Activated CD8-positive, alpha-beta memory T cell treated with anti-CD3 and anti-CD28 coated beads, Interleukin-2, amount 50 U/mL, for 48 hours (primary cell): Measurements from ENCODE around the gene HCFC1R1.

Experiments used
- DNase-seq: peaks from one replicate; pipeline ENCODE4 v3.0.0-alpha.2; 2020

Gene HCFC1R1

DNA sequence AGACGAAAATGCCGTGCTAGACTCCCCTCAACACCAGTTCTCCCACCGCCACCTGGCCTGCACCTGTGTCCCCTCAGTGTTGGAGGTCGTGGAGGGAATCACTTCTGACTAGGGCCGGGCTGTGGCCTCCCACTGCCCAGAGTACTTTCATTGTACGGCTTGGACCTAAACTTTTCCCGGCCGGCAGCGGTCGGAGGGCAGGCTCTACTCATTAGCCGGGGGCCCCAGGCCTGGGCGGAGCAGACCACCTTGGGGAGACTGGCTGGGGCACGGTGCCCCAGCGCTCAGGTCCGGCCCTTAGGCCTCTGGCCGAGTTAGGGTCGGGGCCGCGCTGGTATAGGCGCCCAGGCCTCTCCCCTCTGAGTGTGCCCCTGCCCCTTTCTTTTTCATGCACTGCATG lies 6.4 kb downstream of the HCFC1R1 start:
- no peak for DNase-seq

DNA sequence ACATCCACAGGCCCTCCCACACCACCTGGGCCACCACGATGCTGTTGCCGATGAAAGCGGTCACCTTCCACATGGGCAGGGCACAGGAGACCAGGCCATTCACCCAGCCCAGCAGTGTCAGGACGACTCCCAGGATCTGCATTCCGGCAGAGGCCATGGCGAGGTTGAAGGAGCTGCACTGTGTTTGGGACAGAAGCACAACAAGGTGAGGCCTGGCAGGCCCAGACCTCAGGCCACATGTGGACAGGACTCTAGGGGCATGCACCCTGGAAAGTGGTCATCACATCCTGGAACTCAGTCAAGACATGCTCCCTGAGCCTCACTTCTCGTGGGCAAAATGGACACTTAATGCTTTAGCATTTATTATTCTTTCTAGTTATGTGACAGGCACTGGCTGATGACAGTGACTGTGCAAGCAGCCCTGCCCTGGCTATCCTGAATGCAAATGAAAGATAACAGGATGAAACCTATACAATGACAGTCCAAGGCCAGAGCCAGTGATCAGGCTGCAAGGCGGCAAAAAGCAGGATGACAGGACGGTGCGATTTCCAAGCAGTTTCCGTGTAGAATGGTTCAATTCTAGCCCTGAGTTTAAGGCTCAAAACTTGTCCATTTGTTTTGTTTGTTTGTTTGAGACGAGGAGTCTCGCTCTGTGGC lies 7.7 kb downstream of the HCFC1R1 start:
- no peak for DNase-seq

DNA sequence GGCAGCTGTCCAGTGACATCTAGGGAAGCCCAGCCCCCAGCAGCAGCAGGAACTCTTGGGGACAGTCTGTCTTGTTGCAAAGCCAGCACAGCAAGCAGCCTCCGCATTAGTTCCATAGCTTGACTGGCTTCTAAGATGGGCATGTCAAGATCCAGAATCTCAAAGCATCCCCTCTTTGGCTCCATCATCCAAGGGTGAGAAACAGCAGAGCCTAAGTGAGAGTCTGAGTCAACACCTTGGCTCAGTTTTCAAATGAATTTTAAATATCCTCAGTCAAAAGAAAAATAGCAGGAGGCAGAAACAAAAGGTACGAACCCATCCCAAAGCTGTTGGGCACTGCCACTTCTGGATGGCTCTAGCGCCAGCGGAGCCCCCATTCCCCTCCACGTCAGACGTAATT lies 8.8 kb downstream of the HCFC1R1 start:
- no peak for DNase-seq

DNA sequence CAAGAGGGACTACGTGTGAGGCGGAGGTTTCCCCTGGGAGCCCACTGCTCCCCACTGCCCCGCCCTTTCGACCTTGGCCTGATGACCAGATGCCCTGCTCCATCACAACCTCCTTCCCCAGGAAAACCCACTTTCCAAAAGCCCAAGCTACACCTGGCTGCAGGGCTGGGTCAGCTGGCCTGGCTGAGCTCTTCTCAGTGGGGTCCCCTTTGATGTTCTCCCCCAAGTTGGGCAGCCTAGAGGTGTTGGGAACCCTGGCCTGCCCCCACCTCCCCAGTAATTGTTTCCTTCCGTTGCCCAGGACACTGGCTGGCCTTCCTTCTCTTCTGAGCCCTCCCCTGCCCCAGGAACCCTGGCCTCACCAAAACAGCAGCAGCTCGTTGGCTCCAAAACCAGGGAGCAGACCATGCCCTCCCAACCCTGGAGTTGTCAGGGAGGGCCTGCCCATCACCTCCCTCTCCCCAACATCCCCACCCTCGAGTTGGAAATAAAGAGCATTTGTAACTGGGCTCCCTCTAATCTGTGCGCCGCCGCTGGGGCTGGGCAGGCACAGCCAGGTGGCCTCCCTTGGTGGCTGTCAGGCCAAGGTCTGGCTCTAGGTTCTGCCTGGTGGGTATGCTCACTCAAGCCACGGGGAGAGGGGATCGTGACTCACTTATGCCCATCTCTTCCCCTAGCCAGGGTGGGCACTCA lies 9.6 kb downstream of the HCFC1R1 start:
- DNase-seq: no peak

DNA sequence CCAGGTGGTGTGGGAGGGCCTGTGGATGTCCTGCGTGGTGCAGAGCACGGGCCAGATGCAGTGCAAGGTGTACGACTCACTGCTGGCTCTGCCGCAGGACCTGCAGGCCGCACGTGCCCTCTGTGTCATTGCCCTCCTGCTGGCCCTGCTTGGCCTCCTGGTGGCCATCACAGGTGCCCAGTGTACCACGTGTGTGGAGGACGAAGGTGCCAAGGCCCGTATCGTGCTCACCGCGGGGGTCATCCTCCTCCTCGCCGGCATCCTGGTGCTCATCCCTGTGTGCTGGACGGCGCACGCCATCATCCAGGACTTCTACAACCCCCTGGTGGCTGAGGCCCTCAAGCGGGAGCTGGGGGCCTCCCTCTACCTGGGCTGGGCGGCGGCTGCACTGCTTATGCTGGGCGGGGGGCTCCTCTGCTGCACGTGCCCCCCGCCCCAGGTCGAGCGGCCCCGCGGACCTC lies 10.2 kb downstream of the HCFC1R1 start:
- DNase-seq: no peak

DNA sequence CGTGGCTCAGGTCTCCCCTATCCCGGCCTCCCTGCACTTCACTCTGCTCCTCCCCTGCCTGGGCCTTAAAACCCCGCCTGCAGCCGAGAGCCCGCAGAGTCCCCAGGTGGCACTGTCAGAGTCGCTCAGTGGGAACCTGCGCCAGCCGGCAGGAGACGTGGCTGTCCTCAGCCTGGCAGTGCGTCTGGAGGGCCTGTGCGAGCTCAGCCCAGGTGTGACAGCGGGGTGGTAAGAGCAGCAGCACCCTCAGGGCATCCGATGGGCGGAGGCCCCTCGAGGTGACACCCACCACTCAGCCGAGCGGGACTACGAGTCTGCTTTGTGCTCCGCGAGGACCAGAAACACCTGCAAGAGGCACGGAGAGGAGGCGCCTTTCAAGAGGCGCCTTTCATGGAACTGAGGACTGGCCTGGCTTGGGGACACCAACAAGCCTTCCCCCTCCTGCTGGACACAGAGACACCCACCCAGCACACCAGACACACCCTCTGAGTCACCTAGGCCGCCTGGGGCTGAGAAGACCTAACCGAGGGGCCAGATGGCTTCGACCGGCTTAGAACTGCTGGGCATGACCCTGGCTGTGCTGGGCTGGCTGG lies 10.8 kb downstream of the HCFC1R1 start, which contains the start of gene CLDN9:
Gene CLDN9, plus strand, starts transcription at position 96 of the 593 bp plus-strand sequence. Its CDS starts 440 bp downstream, at position 536.
- no peak for DNase-seq

DNA sequence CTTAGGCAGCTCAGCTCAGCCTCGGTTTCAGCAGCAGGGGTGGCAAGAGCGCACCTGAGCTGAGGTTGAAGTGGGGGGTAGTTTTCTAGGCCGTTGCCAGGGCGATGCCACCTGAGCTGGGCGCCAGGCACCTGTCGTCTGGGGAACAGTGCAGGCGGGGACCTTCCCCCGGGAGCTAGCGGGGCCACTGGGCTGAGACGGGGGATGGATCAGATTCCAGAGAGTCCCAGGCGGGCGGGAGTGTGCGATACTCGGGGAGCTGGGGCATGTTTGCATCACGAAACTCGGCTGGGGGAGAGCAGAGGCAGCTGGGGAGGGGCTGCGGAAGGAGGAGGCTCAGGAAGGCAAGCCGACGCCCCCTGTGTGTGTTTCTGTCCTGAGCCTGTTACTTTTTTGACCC lies 11.5 kb downstream of the HCFC1R1 start:
- DNase-seq: no peak

DNA sequence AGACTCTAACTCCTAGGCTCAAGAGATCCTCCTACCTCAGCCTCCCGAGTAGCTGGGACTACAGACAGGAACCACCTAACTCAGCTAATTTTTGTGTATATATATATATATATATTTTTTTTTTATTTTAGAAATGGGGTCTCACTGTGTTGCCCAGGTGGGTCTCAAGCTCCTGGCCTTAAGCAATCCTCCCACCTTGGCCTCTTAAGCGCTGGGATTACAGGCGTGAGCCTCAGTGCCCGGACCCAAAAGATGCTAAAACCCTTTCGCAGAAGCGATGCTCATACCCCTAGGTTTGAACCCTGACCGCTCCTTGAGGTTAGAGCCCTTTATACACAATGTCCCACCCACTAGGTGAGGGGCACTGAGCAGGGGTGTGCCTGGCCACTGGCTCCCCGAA lies 13.2 kb downstream of the HCFC1R1 start:
- no peak for DNase-seq

DNA sequence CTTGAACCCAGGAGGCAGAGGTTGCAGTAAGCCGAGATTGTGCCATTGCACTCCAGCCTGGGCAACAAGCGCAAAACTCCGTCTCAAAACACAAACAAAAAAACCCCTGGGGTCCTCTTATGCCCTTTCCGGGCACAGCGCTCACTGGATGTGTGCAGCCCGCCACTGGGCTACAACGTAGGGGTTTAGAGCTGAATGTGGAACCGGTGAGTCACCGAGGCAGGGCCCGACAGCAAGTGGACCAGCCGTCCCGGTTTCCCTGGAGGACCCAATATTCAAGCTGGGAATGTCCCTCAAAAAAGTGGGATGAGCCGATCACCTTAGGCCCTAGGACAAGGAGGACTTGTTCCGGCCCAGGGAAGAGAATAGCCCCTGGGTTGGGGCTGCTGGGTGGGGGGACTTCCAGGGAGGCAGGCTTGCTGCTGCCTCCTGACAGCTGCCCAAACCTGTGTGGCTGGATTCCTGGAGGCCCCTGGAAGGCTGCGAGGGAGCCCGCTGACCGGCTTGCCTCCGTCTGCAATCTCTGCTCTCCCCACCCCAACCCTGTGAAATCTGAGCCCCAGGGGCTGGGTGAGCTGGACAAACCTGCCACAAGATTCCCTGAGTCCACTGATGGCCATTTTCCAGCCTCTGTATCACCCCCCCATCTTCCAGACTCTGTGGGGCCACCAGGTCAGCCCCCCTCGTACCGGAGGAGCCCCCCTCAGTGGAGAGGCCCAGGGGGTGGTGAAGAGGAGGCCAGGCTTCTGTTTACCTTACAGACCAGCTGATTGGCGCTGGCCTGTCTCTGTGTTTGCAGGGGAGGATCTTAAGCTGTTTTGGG lies 14.0 kb downstream of the HCFC1R1 start:
- no peak for DNase-seq

DNA sequence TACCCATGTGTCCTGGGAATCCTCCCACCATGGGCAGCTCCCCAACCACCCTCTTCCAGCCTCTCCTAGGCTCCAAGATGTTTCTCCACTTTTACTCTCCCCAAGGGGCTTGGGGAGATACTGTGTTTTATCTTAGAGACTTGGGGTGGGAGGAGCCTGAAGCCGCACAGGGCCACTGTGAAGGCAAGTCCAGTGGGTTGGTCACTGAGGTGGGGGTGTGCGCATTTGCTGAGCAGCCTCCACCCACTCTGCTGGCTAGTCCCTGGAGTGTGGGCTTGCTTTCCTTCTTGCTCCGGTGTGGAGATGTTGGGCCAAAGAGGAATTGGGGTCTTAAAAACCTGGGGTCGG lies 15.1 kb downstream of the HCFC1R1 start:
- DNase-seq: no peak

DNA sequence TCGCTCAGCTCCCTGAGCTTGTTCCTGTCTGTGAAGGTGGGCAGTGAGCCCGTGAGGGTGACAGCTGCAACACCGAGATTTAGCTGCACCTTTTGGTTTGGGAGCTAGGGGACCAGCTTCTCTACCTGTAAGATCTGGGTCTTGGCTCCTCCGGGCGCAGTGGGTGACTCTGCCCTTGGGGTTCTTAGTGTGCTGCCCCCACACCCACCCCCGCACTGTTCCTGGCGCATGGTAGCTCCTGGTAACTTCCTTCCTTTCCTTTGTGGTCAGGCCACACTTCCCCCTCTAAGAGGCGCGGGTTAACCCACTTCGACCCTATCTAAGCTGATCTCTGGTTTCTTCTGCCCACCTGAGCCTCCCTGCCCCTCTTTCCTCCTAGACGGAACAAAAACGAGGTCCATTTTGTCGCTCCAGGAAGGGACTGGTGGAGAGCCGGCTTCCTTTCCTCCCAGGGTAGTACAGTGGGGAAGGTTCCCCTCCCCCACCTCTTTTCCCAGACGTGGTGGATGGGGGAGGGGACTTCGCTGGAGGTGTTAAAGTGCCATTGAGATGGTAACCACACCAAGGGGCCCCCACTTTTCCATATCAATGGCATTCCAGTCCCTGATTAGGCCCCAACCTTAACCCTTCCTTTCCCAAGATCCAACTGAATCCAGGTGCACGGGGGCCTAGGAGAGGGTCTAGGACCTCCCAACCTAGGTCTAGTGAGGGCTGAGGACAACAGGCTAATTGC lies 15.6 kb downstream of the HCFC1R1 start:
- DNase-seq: no peak

DNA sequence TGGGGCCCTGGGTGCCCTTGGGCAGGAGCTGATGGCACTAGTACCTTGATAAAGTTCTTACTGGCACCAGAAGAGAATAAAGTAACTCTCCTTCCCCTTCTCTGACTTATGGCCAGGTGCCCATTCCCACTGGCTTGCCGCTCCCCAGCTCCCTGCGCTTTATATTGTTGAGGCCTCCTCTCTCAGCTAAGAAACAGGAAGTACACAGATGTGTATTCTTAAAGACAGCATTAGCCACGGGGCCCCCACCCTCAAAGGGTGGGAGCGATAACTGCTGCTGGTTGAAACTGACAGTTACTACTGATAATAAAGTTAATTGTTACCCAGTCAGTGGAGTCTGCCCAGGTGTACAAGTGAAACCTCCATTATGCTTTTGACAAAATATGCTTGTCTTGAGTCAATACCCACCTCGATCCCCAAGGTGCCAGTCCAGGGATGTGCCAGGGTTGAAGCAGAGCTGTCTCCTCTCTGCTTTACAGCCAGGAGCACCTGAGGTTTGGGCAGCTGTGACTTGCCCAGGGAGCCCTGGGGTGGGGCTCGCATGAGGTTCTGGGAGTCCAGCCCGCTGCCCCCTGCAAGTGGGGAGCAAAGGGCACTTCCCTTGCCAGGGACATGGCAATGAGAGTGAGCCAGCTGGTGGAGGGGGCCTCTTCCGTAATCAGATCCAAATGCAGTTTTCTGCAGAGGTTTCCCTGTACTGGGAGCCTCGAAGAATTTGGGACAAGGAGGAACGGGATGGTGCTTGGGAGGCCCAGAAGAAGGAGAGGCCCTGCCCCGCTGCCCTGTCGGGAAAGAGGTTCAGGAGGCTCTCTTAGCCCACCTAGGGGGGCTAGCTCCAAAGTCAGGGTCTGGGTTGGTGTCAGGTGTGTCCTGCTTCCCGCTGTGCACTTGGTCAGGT lies 16.4 kb downstream of the HCFC1R1 start:
- DNase-seq: no peak

DNA sequence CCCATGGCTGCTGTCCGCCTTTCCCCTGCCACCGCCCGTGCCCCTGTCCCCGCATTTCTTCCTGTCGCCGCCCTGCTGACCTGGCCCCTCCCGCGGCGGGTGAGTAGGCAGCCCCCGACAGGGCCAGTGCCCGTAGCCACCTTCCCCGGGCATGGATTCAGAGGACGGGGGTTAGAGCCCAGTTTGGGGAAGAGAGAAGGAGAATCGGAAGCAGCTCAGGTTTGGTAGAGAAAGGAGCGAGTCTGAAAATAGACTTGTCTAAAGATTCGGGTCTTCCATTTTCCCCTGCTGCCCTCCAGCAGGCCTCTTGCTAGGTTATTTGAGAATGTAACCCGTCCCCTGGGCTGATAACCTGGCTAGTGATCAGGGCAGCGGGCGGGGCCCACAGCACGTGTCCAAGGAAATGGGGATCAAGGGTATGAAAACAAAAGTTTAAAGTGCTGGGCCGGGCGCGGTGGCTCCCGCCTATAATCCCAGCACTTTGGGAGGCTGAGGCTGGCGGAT lies 18.9 kb downstream of the HCFC1R1 start:
- no peak for DNase-seq

DNA sequence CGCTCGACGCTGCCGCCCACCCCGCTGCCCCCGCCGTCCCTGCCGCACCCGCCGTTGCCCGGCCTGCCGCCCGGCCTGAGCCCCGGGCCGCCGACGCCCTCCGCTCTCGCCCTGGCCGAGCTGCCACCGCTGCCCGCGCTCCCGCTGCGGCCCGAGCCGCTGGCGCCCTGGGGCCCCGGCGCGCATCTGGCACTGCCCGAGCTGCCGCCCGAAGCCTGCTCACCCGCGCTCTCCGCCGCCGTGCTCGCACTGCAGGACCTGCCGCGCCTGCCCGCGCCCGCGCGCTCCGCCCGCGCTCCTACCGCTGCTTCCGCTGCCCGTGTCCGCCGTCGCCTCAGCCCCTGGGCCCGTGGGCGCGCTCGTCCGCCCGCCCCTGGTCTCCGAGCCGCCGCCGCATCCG lies 19.4 kb downstream of the HCFC1R1 start:
- DNase-seq: no peak

DNA sequence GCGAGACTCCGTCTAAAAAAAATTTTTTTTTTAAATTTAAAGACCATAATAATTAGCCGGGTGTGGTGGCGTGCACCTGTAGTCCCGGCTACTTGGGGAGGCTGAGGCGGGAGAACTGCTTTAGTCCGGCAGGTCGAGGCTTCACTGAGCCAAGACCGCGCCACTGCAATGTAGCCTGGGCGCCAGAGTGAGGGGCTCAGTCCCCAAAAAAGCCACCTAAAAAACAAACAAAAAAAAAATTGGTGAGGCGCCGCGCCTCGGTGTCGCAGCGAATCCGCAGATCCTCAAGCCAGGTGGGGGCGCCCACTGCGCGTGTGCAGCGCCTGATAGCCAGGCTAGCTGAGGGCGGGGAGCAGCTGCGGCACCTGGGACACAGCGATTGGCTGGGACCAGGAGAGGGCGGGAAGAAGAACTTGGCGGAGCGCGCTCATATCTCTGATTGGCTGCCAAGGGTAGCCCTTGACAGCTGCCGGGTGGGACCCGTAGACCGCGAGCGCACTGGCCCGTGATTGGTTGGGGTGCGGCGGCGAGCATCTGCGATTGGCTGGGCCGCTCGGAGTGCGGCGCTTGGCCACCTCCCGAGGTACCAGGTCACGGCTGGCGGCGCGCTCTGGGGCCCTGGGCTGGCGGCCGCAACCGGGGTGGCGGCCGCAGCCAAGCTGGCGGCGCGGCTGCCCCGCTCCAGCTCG lies 20.0 kb downstream of the HCFC1R1 start:
- peak; percentile 96 for DNase-seq

DNA sequence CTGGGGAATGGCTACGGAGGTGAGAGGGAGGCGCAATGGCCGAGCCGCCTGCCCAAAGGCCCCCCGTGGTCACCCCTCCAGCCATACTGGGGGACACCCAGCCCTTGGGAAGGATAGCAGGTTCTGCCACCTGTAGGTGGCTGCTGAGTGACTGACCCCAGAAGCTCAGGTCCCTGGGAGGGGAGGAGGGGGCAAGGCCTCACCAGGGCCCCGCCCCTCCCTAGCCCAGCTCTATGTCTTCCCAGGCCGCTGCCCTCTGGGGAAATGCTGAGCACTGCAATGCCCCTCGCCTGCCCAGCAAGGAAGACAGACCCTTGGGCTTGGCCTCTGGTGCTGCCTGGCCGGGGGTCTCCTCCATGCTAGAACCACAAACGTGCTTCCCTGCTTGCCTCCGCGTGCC lies 22.4 kb downstream of the HCFC1R1 start:
- DNase-seq: no peak

DNA sequence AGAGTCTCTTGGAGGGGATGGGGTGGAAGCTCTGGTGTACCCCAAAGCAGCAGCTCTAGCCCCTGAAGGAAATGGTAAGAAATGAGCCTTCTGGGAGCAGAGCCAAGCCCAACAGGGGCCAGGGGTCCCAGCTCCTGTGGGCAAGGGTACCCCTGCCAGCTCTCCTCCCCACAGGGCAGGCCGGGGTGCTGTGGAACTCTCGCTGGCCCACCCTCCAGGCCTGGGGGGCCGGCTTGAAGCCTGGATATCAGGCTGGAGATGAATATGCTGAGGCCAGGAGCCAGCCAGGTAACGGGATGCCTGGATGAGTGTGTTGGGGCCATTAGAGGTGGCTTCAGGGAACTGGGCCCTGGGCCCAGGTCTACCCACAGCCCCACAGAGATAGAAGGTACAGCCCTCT lies 23.2 kb downstream of the HCFC1R1 start:
- DNase-seq: no peak

DNA sequence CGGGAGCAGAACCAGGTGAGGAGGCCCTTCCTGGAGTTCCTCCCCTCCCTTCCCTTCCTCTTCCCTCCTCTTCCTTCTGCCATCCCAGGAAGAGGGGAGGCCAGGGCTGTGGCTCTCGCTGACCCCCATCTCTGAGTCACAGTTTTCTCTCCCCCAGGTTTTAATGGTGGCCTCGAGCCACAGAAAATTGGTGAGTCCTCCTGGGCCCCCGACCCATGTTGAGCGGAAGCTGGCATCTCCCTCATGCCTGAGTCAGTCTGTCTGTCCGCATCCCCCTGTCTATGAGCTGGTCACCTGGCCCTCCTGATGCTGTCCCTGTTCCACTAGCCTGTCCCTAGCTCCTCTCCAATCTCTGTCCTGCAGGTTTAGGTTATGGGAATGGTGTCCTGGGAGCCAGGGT lies 23.8 kb downstream of the HCFC1R1 start:
- DNase-seq: no peak

DNA sequence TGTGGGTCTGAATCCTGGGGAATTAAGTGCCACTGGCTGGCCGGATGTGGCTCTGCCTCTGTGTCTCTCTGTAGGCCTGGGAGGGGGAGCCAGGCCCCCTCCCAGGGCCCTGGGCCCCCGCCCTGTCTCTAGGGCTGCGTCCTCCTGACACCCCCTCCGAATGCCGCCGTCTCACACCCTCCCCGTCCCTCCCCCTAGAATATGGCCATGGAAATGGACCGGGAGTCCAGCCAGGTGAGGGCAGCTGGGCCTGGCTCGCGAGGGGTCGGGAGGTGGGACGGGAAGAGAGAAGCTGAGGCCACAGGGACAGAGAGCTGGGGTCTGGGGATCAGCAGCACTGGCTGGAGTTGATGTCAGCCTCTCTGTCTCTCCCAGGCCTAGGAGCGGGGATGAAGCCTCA lies 27.4 kb downstream of the HCFC1R1 start:
- DNase-seq: no peak

DNA sequence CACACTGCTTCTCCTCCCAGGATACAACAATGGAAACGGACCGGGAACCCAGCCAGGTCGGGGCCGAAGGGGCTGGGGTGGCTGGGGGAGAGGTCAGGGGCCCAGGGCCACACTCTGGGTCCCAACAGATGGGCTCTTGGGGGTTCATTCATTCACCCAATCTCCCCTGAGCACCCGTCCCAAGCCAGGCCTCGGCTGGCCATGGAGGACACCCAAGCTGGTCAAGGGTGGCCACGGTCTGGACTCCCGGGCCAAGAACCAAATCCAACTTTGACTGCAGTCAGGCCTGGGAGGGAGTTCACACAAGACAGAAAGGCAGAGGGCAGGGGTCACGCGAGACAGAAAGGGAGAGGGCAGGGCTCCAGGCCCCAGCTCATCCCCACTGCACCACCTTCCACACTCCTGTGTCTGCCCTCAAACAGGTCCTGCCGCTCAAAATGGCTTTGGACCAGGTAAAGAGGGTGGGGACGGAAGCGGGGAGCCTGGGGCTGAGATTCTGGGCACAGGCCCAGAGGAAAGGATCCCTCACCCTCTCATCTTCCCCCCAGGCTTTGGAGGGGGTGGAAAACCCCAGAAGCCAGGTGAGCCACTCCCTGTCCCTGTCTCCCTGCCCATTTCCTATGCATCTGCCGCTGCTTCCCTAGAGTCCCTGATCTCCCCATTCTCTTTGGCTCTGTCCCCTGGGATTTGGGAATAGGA lies 31.2 kb downstream of the HCFC1R1 start:
- no peak for DNase-seq
